CD4-positive, CD25-positive, alpha-beta regulatory T cell (primary cell): ENCODE measurements around the gene KCNN3. TPM values are rescaled to one million over a fixed set of nuclear protein-coding genes. Genes with fewer than 3 reads are reported as not detected.

ENCODE experiments used
- ATAC-seq, 2 donors: fragments of 150-1000 bp; cut with Tn5 transposase; one replicate each; pipeline ENCODE4 v1.10.0; 2021; ENCODE audit warnings: low read depth in 2 of 2, moderate number of reproducible peaks in 2 of 2, moderate library complexity in 1 of 2
- DNase-seq, 3 donors: peaks; one replicate each; pipeline versions ENCODE4 v3.0.0 to v3.0.0-alpha.2; 2012 to 2022; ENCODE audit warnings: mixed read lengths in 1 of 3
- H3K27ac ChIP-seq: one replicate; pipeline ENCODE4 v1.7.0; 2013; ENCODE audit warnings: mild to moderate bottlenecking, low read length; ENCODE audit not compliant: insufficient read depth, poor library complexity, severe bottlenecking
- H3K27me3 ChIP-seq: one replicate; pipeline ENCODE4 v1.7.0; 2013; ENCODE audit warnings: low read length; ENCODE audit not compliant: control insufficient read depth, insufficient read depth
- H3K36me3 ChIP-seq: one replicate; pipeline ENCODE4 v1.7.0; 2013; ENCODE audit warnings: mild to moderate bottlenecking, low read length, moderate library complexity; ENCODE audit not compliant: control insufficient read depth, insufficient read depth
- H3K4me1 ChIP-seq: 2 replicates; pipeline ENCODE4 v1.7.0; 2013; ENCODE audit warnings: mild to moderate bottlenecking, low read length; ENCODE audit not compliant: insufficient read depth, control insufficient read depth, poor library complexity, severe bottlenecking
- H3K4me3 ChIP-seq: one replicate; pipeline ENCODE4 v1.7.0; 2013; ENCODE audit warnings: low read depth, mild to moderate bottlenecking, low read length, moderate library complexity
- H3K9me3 ChIP-seq, 2 experiments: 1 replicate in 1 of 2; 2 replicates in 1 of 2; pipeline ENCODE4 v1.7.0; 2013; ENCODE audit warnings: low read length in 2 of 2, mild to moderate bottlenecking in 1 of 2, moderate library complexity in 1 of 2; ENCODE audit not compliant: control insufficient read depth in 2 of 2
- H3K27ac Mint-ChIP-seq, 3 donors: one replicate each; pipeline ENCODE4 v1.8.0; 2020 to 2022; ENCODE audit warnings: mild to moderate bottlenecking in 3 of 3, mixed read lengths in 3 of 3, moderate library complexity in 2 of 3
- H3K27me3 Mint-ChIP-seq: one replicate; pipeline ENCODE4 v1.8.0; 2022; ENCODE audit warnings: mild to moderate bottlenecking, mixed read lengths
- H3K36me3 Mint-ChIP-seq: one replicate; pipeline ENCODE4 v1.8.0; 2020; ENCODE audit warnings: mixed read lengths
- H3K4me1 Mint-ChIP-seq, 4 donors: one replicate each; pipeline ENCODE4 v1.8.0; 2020 to 2022; ENCODE audit warnings: mixed read lengths in 4 of 4, mild to moderate bottlenecking in 1 of 4
- H3K4me3 Mint-ChIP-seq, 4 donors: one replicate each; pipeline ENCODE4 v1.8.0; 2020 to 2022; ENCODE audit warnings: mild to moderate bottlenecking in 4 of 4, mixed read lengths in 4 of 4, moderate library complexity in 3 of 4
- H3K9me3 Mint-ChIP-seq, 7 donors: one replicate each; pipeline ENCODE4 v1.8.0; 2020 to 2022; ENCODE audit warnings: mixed read lengths in 7 of 7, mild to moderate bottlenecking in 3 of 7, moderate library complexity in 2 of 7
- polyA plus RNA-seq, 4 donors: library from polyadenylated mRNA; unstranded; fragments of 300-500 nt; fragmentation: Illumina TruSeq; gene quantifications; one replicate each; pipeline ENCODE4 v1.2.3, GENCODE V29; 2021
- total RNA-seq: library from RNA; stranded (reverse); gene quantifications from one replicate; pipeline ENCODE4 v1.2.3, GENCODE V29; 2022

KCNN3 gene
- total and polyA plus RNA-seq, 5 donors from 2014 or later, result 0.30 TPM; not detected in 4

- Histone ChIP-seq H3K27ac (no peak overlapping the region), H3K4me1 (no peaks in the 10 kb centered on the region), H3K9me3 (no peaks in the 10 kb centered on the region), H3K27me3 (no peaks in the 10 kb centered on the region), H3K36me3 (no peaks in the 10 kb centered on the region), H3K4me3 (no peak overlapping the region)
- Mint-ChIP-seq H3K27ac (no peak overlapping the region), H3K9me3 (no peaks in the 10 kb centered on the region), H3K4me3 (no peak overlapping the region), H3K27me3 (peaks cover 5% of the 10 kb centered on the region), H3K36me3 (no peaks in the 10 kb centered on the region), H3K4me1 (no peaks in the 10 kb centered on the region)
- DNase-seq, result peak; percentile 41 to 84 (median 70)
- ATAC-seq, result peak; percentile 94 to 96
Observed at GRCh38 chr1:154669464-154670282, 200.4 kb downstream of the KCNN3 start.

DNA sequence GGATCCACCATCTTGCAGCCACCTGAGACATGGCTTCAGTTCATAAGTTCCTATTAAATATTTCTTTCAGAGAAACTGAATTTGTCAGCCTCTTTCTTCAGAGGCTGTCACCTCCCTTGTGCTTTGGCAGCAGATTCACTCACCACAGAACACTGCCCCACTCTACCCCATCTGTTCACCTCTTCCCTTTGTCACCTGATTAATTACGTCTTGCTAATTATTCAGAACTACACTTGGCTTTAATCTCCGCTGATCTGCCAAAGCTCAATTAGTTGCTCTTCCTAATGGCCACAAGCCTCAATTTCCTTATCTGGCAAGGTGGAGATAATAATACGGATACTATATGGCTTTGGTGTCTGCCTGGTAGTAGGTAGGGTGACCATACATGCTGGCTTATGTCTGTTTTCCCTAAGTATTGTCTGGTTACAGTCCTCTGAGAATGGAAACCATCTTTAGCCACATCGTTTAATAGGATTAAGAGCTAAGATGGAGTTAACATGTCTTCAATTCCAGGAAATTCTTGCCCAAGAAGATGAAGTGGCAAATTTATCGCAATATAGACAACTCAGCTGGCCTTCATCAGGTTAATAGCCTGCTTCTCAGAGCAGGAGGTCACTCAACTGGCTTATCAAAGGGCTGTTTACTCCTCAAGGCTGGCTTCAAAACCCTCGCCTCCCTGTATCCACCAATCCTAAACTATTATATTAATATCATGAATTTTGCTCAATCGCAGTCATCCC, 203.9 kb downstream of the KCNN3 start:
- DNase-seq (no peak), ATAC-seq (no peak)
- Histone ChIP-seq H3K4me3 (no peak overlapping the region), H3K4me1 (no peaks in the 10 kb centered on the region), H3K27me3 (peaks cover 10% of the 10 kb centered on the region), H3K36me3 (no peaks in the 10 kb centered on the region), H3K9me3 (no peaks in the 10 kb centered on the region), H3K27ac (no peak overlapping the region)
- H3K27ac Mint-ChIP-seq, result no peak overlapping the region
- H3K36me3 Mint-ChIP-seq, result no peaks in the 10 kb centered on the region
- no peaks in the 10 kb centered on the region for H3K9me3 Mint-ChIP-seq
- no peaks in the 10 kb centered on the region for H3K4me1 Mint-ChIP-seq
- H3K27me3 Mint-ChIP-seq, result peaks cover 17% of the 10 kb centered on the region
- no peak overlapping the region for H3K4me3 Mint-ChIP-seq

DNA sequence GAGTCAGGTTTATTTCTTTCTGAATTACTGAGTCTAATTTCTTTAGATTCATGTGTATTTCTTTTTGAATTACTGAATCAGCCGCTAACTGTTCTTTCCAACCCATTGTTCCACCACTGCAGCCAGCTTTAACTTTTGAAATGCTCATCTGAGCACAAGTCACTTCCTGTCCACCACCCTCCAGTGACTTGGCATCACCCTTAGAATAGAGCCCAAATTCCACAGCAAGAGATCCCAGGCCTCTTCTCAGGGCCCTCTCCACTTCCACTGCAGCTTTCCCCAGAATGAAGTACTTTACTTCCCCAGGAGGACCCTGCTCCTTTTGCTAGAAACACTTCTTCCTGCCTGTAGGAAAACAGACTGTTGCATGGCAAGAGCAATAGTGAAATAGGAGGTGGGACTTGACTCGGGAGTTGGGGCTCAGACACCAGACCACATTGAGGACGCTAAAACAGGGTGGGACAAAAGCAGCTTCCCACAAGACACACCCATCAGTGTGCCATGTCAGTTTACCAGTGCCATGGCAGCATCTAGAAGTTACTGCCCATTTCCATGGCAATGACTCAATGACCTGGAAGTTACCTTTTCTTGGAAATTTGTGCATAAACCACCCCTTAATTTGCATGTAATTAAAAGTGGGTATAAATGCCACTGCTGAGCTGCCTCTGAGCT, 205.6 kb downstream of the KCNN3 start:
- no peaks in the 10 kb centered on the region for H3K36me3 ChIP-seq
- H3K9me3 ChIP-seq, result no peaks in the 10 kb centered on the region
- ATAC-seq (no peak), DNase-seq (no peak)
- H3K9me3 Mint-ChIP-seq, result no peaks in the 10 kb centered on the region
- H3K27ac Mint-ChIP-seq, result peak overlapping the region in 1 of 3 donors; percentile 20
- no peak overlapping the region for H3K4me3 ChIP-seq
- peaks cover 31% of the 10 kb centered on the region for H3K27me3 Mint-ChIP-seq
- H3K27ac ChIP-seq, result no peak overlapping the region
- H3K27me3 ChIP-seq, result peaks cover 24% of the 10 kb centered on the region
- no peaks in the 10 kb centered on the region for H3K4me1 Mint-ChIP-seq
- H3K4me1 ChIP-seq, result no peaks in the 10 kb centered on the region
- H3K4me3 Mint-ChIP-seq, result no peak overlapping the region
- no peaks in the 10 kb centered on the region for H3K36me3 Mint-ChIP-seq

DNA sequence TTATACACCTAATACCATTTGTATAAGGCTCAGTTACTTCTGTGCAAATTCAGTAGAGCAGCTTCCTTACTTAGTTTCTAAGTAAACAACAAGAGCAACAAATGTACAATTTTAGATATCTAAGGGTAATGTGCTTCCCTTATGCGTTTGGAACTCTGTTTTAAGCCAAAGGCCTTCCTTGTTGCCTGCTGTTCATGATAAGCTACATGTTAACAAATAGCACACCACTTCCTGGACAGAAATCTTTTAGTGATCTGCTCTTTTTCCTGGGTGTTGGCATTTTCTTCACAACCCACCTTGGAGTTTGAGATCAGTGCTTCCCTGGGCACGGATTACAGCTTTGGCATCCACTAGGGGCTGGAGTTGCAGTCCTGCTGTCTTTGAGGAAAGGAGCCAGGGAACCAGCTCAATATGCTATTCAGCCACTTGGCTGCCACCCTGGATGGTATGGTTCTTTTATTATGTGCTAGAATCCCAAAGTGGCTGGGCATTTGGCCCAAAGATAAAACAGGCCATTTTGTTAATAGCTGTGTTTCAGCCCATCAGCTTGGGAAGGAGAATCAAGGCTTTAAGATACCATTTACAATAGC, 206.5 kb downstream of the KCNN3 start:
- no peak for DNase-seq
- peaks cover 40% of the 10 kb centered on the region for H3K27me3 Mint-ChIP-seq
- no peaks in the 10 kb centered on the region for H3K9me3 Mint-ChIP-seq

GRCh38 chr1:154661110-154661509, 209.0 kb downstream of the KCNN3 start:
- Histone ChIP-seq H3K9me3 (no peaks in the 10 kb centered on the region), H3K4me3 (no peak overlapping the region), H3K27me3 (peaks cover 44% of the 10 kb centered on the region), H3K4me1 (no peaks in the 10 kb centered on the region), H3K36me3 (no peaks in the 10 kb centered on the region), H3K27ac (no peak overlapping the region)
- H3K9me3 Mint-ChIP-seq, result no peaks in the 10 kb centered on the region
- ATAC-seq (no peak), DNase-seq (no peak)
- H3K36me3 Mint-ChIP-seq, result no peaks in the 10 kb centered on the region
- peaks cover 60% of the 10 kb centered on the region for H3K27me3 Mint-ChIP-seq
- no peak overlapping the region for H3K27ac Mint-ChIP-seq
- no peaks in the 10 kb centered on the region for H3K4me1 Mint-ChIP-seq
- no peak overlapping the region for H3K4me3 Mint-ChIP-seq

More for the DNA sequence above, 206.5 kb downstream of the KCNN3 start:
- no peak overlapping the region for H3K4me3 Mint-ChIP-seq
- H3K4me1 ChIP-seq, result no peaks in the 10 kb centered on the region
- no peak for ATAC-seq
- no peak overlapping the region for H3K27ac Mint-ChIP-seq
- no peaks in the 10 kb centered on the region for H3K36me3 Mint-ChIP-seq
- H3K9me3 ChIP-seq, result no peaks in the 10 kb centered on the region
- no peak overlapping the region for H3K27ac ChIP-seq
- no peaks in the 10 kb centered on the region for H3K36me3 ChIP-seq
- no peak overlapping the region for H3K4me3 ChIP-seq
- peaks cover 25% of the 10 kb centered on the region for H3K27me3 ChIP-seq
- no peaks in the 10 kb centered on the region for H3K4me1 Mint-ChIP-seq

DNA sequence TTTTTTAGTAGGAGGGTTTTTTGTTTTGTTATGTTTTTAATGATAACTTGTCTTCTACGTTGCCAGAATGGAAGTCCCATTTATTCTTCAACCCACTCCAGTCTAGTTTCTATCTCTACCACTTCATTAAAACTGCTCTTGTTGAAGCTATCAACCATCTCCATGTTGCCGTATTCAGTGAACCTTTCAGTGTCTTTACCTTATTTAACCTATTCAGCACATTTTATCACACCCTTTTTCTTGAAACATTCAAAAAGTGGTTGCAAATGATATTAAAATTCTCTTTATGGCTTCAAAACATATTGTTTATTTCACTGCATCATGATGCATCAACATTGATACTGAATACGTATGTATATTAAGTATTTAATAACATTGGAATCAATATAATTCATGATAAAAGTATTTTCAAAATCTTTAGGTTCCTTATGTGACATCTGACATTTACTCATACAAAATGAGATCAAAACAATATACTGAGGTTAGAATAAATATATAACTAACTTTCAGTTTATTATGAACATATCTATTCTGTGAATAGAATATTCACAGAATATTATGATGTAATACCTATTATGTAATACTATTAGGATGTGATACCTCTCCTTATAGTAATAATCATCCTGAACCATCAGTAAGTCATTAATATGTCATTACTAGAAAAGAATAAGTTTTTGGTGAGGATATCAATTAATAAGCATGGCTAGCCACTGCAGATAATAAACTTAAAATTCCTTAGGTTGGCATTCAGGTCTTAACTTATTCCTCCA, 210.1 kb downstream of the KCNN3 start:
- Histone ChIP-seq H3K27ac (no peak overlapping the region), H3K36me3 (no peaks in the 10 kb centered on the region), H3K4me1 (no peaks in the 10 kb centered on the region), H3K9me3 (no peaks in the 10 kb centered on the region), H3K27me3 (peaks cover 44% of the 10 kb centered on the region), H3K4me3 (no peak overlapping the region)
- H3K27me3 Mint-ChIP-seq, result peaks cover 64% of the 10 kb centered on the region
- H3K9me3 Mint-ChIP-seq, result peaks cover 0 to under 1% (median 0%) of the 10 kb centered on the region in 7 donors
- H3K4me3 Mint-ChIP-seq, result no peak overlapping the region
- no peaks in the 10 kb centered on the region for H3K4me1 Mint-ChIP-seq
- H3K27ac Mint-ChIP-seq, result no peak overlapping the region
- ATAC-seq (no peak), DNase-seq (no peak)
- H3K36me3 Mint-ChIP-seq, result no peaks in the 10 kb centered on the region

DNA sequence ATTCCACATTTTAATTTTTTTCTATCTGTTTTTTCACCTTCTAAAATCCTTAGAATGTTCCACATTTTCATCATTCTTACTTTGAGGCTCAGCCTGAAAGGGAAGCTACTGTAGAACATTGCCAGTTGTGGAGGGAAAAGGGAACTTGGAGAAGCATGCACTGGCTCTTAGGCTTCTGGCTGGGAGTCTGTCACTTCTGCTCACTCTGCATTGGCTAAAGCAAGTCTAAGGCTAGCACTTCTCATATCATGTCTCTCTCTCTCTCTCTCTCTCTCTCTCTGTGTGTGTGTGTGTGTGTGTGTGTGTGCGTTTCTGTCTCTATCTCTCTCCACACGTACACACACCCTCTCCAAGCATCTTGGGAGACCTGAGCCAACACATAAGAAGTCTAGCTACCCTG, 212.5 kb downstream of the KCNN3 start:
- Histone ChIP-seq H3K4me3 (no peak overlapping the region), H3K9me3 (no peaks in the 10 kb centered on the region), H3K27ac (no peak overlapping the region), H3K27me3 (peaks cover 46% of the 10 kb centered on the region), H3K4me1 (no peaks in the 10 kb centered on the region), H3K36me3 (no peaks in the 10 kb centered on the region)
- H3K4me1 Mint-ChIP-seq, result no peaks in the 10 kb centered on the region
- H3K27me3 Mint-ChIP-seq, result peaks cover 77% of the 10 kb centered on the region
- peaks cover 0 to 2% (median 0%) of the 10 kb centered on the region in 7 donors for H3K9me3 Mint-ChIP-seq
- H3K36me3 Mint-ChIP-seq, result no peaks in the 10 kb centered on the region
- ATAC-seq (no peak), DNase-seq (no peak)
- H3K27ac Mint-ChIP-seq, result no peak overlapping the region
- no peak overlapping the region for H3K4me3 Mint-ChIP-seq
